GM19452 (cell line): ENCODE results near the gene POLR1F.
A peak's percentile ranks its signal among the peaks of the same experiment; 100 is the strongest.

Experiments used
- ATAC-seq: cut with Tn5 transposase; IDR thresholded peaks from one replicate; pipeline ENCODE4 v1.9.1; 2021; ENCODE audit not compliant: unreplicated experiment

The POLR1F gene

GRCh38 chr7:19675816-19676215 is 33.0 kb downstream of the POLR1F start:
- ATAC-seq, result no peak

- ATAC-seq, result no peak
Observed at GRCh38 chr7:19674266-19674960, 34.4 kb downstream of the POLR1F start.

- no peak for ATAC-seq
Observed at GRCh38 chr7:19670806-19671205, 38.0 kb downstream of the POLR1F start.

GRCh38 chr7:19665399-19666008 is 43.3 kb downstream of the POLR1F start:
- no peak for ATAC-seq

- peak; percentile 87 for ATAC-seq
Observed at GRCh38 chr7:19663816-19664462, 44.9 kb downstream of the POLR1F start.

- no peak for ATAC-seq
Observed at GRCh38 chr7:19648791-19649190, 60.0 kb downstream of the POLR1F start.
